ENCODE data around the gene KRT33B. TPM values are rescaled to one million over a fixed set of nuclear protein-coding genes. Genes with fewer than 3 reads are reported as not detected.
A peak's percentile ranks its signal among the peaks of the same experiment; 100 is the strongest.
"Not testable (repeated sequence)": the region's sequence is repeated elsewhere in the genome, so short reads cannot be mapped to it uniquely, and the experiment has no call there.

Gene KRT33B
- total RNA-seq, 2 donors from 2014 or later = not detected

GRCh38 chr17:41403404-41404023, 33.9 kb upstream of the KRT33B start:
- H3K9me3 Mint-ChIP-seq = no peaks in the 10 kb centered on the region
- peaks cover 6% of the 10 kb centered on the region for H3K27me3 Mint-ChIP-seq (ENCODE audit: low read depth)
- H3K4me3 Mint-ChIP-seq = peak overlapping the region; percentile 61 to 72
- no peaks in the 10 kb centered on the region for H3K36me3 Mint-ChIP-seq (ENCODE audit: insufficient read depth in 2 of 2)
- DNase-seq (peak in 1 of 2 donors; percentile 12), ATAC-seq (replicated peaks in 1 of 2) (no peak)
- H3K27ac Mint-ChIP-seq = peak overlapping the region; percentile 87
- H3K4me1 Mint-ChIP-seq (ENCODE audit: low read depth) = peaks cover 45% of the 10 kb centered on the region

GRCh38 chr17:41402161-41402560, 32.5 kb upstream of the KRT33B start:
- Mint-ChIP-seq H3K27me3 (ENCODE audit: low read depth) (peaks cover 6% of the 10 kb centered on the region), H3K27ac (no peak overlapping the region)

GRCh38 chr17:41396996-41397660, 27.5 kb upstream of the KRT33B start, which contains the start of gene KRT31:
TSS of gene KRT31 (minus strand) at chr17:41397608. CDS start at chr17:41397539, 69 bp downstream.
- DNase-seq (no peak), ATAC-seq (replicated peaks in 1 of 2) (no peak)
- Mint-ChIP-seq H3K9me3 (no peaks in the 10 kb centered on the region), H3K27ac (no peak within 1 kb of the TSS), H3K4me3 (no peak within 1 kb of the TSS), H3K36me3 (ENCODE audit: insufficient read depth in 2 of 2) (no peaks in the 10 kb centered on the region), H3K27me3 (ENCODE audit: low read depth) (peaks cover 8% of the 10 kb centered on the region), H3K4me1 (ENCODE audit: low read depth) (peaks cover under 1% of the 10 kb centered on the region)

More at GRCh38 chr17:41402161-41402560, 32.5 kb upstream of the KRT33B start:
- no peak for DNase-seq
- no peak for ATAC-seq (replicated peaks in 1 of 2)
- Mint-ChIP-seq H3K9me3 (no peaks in the 10 kb centered on the region), H3K4me1 (ENCODE audit: low read depth) (peaks cover 41% of the 10 kb centered on the region), H3K36me3 (ENCODE audit: insufficient read depth in 2 of 2) (no peaks in the 10 kb centered on the region), H3K4me3 (peak overlapping the region; percentile 21 to 51)

- ATAC-seq (replicated peaks in 1 of 2) = no peak
- Mint-ChIP-seq H3K27me3 (ENCODE audit: low read depth) (peaks cover 12% of the 10 kb centered on the region), H3K4me1 (ENCODE audit: low read depth) (no peaks in the 10 kb centered on the region), H3K4me3 (no peak overlapping the region), H3K9me3 (no peaks in the 10 kb centered on the region), H3K27ac (no peak overlapping the region), H3K36me3 (ENCODE audit: insufficient read depth in 2 of 2) (no peaks in the 10 kb centered on the region)
- no peak for DNase-seq
These were observed 26.7 kb upstream of the KRT33B start for GRCh38 chr17:41396340-41396739.

- Mint-ChIP-seq H3K27ac (no peak overlapping the region), H3K4me1 (ENCODE audit: low read depth) (no peaks in the 10 kb centered on the region), H3K4me3 (no peak overlapping the region), H3K9me3 (no peaks in the 10 kb centered on the region), H3K36me3 (ENCODE audit: insufficient read depth in 2 of 2) (no peaks in the 10 kb centered on the region), H3K27me3 (ENCODE audit: low read depth) (peaks cover 12% of the 10 kb centered on the region)
- no peak for DNase-seq
- no peak for ATAC-seq (replicated peaks in 1 of 2)
These were observed 26.0 kb upstream of the KRT33B start for GRCh38 chr17:41395611-41396010.

GRCh38 chr17:41395044-41395443, 25.4 kb upstream of the KRT33B start:
- not testable (repeated sequence) for H3K4me1 Mint-ChIP-seq (ENCODE audit: low read depth); H3K9me3 Mint-ChIP-seq; H3K36me3 Mint-ChIP-seq (ENCODE audit: insufficient read depth in 2 of 2); ATAC-seq (replicated peaks in 1 of 2); H3K27me3 Mint-ChIP-seq (ENCODE audit: low read depth); DNase-seq; H3K4me3 Mint-ChIP-seq; H3K27ac Mint-ChIP-seq

- Mint-ChIP-seq H3K4me3 (no peak overlapping the region), H3K36me3 (ENCODE audit: insufficient read depth in 2 of 2) (no peaks in the 10 kb centered on the region), H3K4me1 (ENCODE audit: low read depth) (no peaks in the 10 kb centered on the region), H3K27ac (no peak overlapping the region), H3K27me3 (ENCODE audit: low read depth) (peaks cover 6% of the 10 kb centered on the region), H3K9me3 (no peaks in the 10 kb centered on the region)
- ATAC-seq (replicated peaks in 1 of 2) (no peak), DNase-seq (no peak)
These were observed 24.8 kb upstream of the KRT33B start for GRCh38 chr17:41394254-41394996.

- DNase-seq = no peak
- Mint-ChIP-seq H3K4me1 (ENCODE audit: low read depth) (no peaks in the 10 kb centered on the region), H3K27ac (no peak overlapping the region), H3K36me3 (ENCODE audit: insufficient read depth in 2 of 2) (peaks cover 0 to 3% of the 10 kb centered on the region in 2 donors), H3K9me3 (no peaks in the 10 kb centered on the region), H3K4me3 (no peak overlapping the region), H3K27me3 (ENCODE audit: low read depth) (peaks cover 6% of the 10 kb centered on the region)
- ATAC-seq (replicated peaks in 1 of 2) = no peak
These were observed 24.2 kb upstream of the KRT33B start for GRCh38 chr17:41393826-41394225.

GRCh38 chr17:41393294-41393693, 23.7 kb upstream of the KRT33B start:
- no peaks in the 10 kb centered on the region for H3K4me1 Mint-ChIP-seq (ENCODE audit: low read depth)

GRCh38 chr17:41392278-41392677, 22.7 kb upstream of the KRT33B start:
- H3K4me1 Mint-ChIP-seq (ENCODE audit: low read depth) = no peaks in the 10 kb centered on the region
- DNase-seq (no peak), ATAC-seq (replicated peaks in 1 of 2) (no peak)
- no peak overlapping the region for H3K4me3 Mint-ChIP-seq
- peaks cover 0 to 2% of the 10 kb centered on the region in 2 donors for H3K9me3 Mint-ChIP-seq
- peaks cover 0 to 5% of the 10 kb centered on the region in 2 donors for H3K36me3 Mint-ChIP-seq (ENCODE audit: insufficient read depth in 2 of 2)
- H3K27ac Mint-ChIP-seq = no peak overlapping the region
- H3K27me3 Mint-ChIP-seq (ENCODE audit: low read depth) = peaks cover 6% of the 10 kb centered on the region

More at GRCh38 chr17:41393294-41393693, 23.7 kb upstream of the KRT33B start:
- no peaks in the 10 kb centered on the region for H3K9me3 Mint-ChIP-seq
- H3K27me3 Mint-ChIP-seq (ENCODE audit: low read depth) = peaks cover 6% of the 10 kb centered on the region
- no peak overlapping the region for H3K27ac Mint-ChIP-seq
- DNase-seq (no peak), ATAC-seq (replicated peaks in 1 of 2) (no peak)
- peaks cover 0 to 3% of the 10 kb centered on the region in 2 donors for H3K36me3 Mint-ChIP-seq (ENCODE audit: insufficient read depth in 2 of 2)
- H3K4me3 Mint-ChIP-seq = no peak overlapping the region

- Mint-ChIP-seq H3K4me1 (ENCODE audit: low read depth) (no peaks in the 10 kb centered on the region), H3K9me3 (peaks cover 3 to 5% of the 10 kb centered on the region in 2 donors), H3K27ac (no peak overlapping the region), H3K4me3 (no peak overlapping the region), H3K27me3 (ENCODE audit: low read depth) (peaks cover 6% of the 10 kb centered on the region), H3K36me3 (ENCODE audit: insufficient read depth in 2 of 2) (peaks cover 2 to 7% of the 10 kb centered on the region in 2 donors)
- no peak for ATAC-seq (replicated peaks in 1 of 2)
- DNase-seq = no peak
These were observed 21.9 kb upstream of the KRT33B start for GRCh38 chr17:41391535-41391934.

- H3K27ac Mint-ChIP-seq = no peak overlapping the region
- no peaks in the 10 kb centered on the region for H3K4me1 Mint-ChIP-seq (ENCODE audit: low read depth)
- peaks cover 4 to 5% of the 10 kb centered on the region in 2 donors for H3K9me3 Mint-ChIP-seq
- H3K4me3 Mint-ChIP-seq = no peak overlapping the region
- ATAC-seq (replicated peaks in 1 of 2) (no peak), DNase-seq (no peak)
- peaks cover 2 to 7% of the 10 kb centered on the region in 2 donors for H3K36me3 Mint-ChIP-seq (ENCODE audit: insufficient read depth in 2 of 2)
- peaks cover 6% of the 10 kb centered on the region for H3K27me3 Mint-ChIP-seq (ENCODE audit: low read depth)
These were observed 20.9 kb upstream of the KRT33B start for GRCh38 chr17:41390411-41390938.

- H3K4me1 Mint-ChIP-seq (ENCODE audit: low read depth) = no peaks in the 10 kb centered on the region
- H3K36me3 Mint-ChIP-seq (ENCODE audit: insufficient read depth in 2 of 2) = peaks cover 2 to 7% of the 10 kb centered on the region in 2 donors
- H3K27ac Mint-ChIP-seq = no peak overlapping the region
- H3K9me3 Mint-ChIP-seq = peaks cover 4 to 5% of the 10 kb centered on the region in 2 donors
- peaks cover 6% of the 10 kb centered on the region for H3K27me3 Mint-ChIP-seq (ENCODE audit: low read depth)
- no peak for ATAC-seq (replicated peaks in 1 of 2)
- no peak for DNase-seq
- H3K4me3 Mint-ChIP-seq = no peak overlapping the region
These were observed 18.1 kb upstream of the KRT33B start for GRCh38 chr17:41387670-41388069.
